CD14-positive monocyte (primary cell): Measurements from ENCODE around the gene MISP3. TPM values are rescaled to one million over a fixed set of nuclear protein-coding genes. Genes with fewer than 3 reads are reported as not detected.
A peak's percentile ranks its signal among the peaks of the same experiment; 100 is the strongest.

Source experiments
- DNase-seq, 3 donors: peaks; one replicate each; pipeline ENCODE4 v3.0.0-alpha.2; 2011 to 2022
- H2AFZ ChIP-seq: 2 replicates; pipeline ENCODE4 v1.6.0; 2012; ENCODE audit warnings: mild to moderate bottlenecking, low read depth, low read length, inconsistent platforms; ENCODE audit not compliant: insufficient read depth, poor library complexity, severe bottlenecking
- H3K27ac ChIP-seq, 2 donors: 1 replicate in 1 of 2; 2 replicates in 1 of 2; pipeline ENCODE4 v1.5.1; 2012 to 2013; ENCODE audit warnings: low read length in 2 of 2, control low read depth in 1 of 2, inconsistent platforms in 1 of 2, low read depth in 1 of 2, mild to moderate bottlenecking in 1 of 2
- H3K27me3 ChIP-seq, 2 donors: one replicate each; pipeline versions ENCODE4 v1.6.0 to v1.6.1; 2011 to 2013; ENCODE audit warnings: low read length in 2 of 2; ENCODE audit not compliant: control insufficient read depth in 2 of 2, insufficient read depth in 2 of 2
- H3K36me3 ChIP-seq, 2 donors: replicated peaks in 1 of 2; 1 replicate in 1 of 2; 2 replicates in 1 of 2; pipeline versions ENCODE4 v1.5.1 to v1.6.1; 2012 to 2013; ENCODE audit warnings: low read length in 2 of 2, control low read depth in 1 of 2, inconsistent platforms in 1 of 2, mild to moderate bottlenecking in 1 of 2; ENCODE audit not compliant: insufficient read depth in 2 of 2, control insufficient read depth in 1 of 2
- H3K4me1 ChIP-seq, 2 donors: 1 replicate in 1 of 2; 2 replicates in 1 of 2; pipeline versions ENCODE4 v1.5.1 to v1.6.1; 2012 to 2013; ENCODE audit warnings: low read length in 2 of 2, control low read depth in 1 of 2, inconsistent platforms in 1 of 2, mild to moderate bottlenecking in 1 of 2, moderate library complexity in 1 of 2; ENCODE audit not compliant: insufficient read depth in 2 of 2, control insufficient read depth in 1 of 2
- H3K4me2 ChIP-seq: replicated peaks from 2 replicates; pipeline ENCODE3; 2012; ENCODE audit warnings: low read length, moderate library complexity, mild to moderate bottlenecking; ENCODE audit not compliant: poor library complexity, severe bottlenecking; ENCODE audit errors: extremely low read depth
- H3K4me3 ChIP-seq, 3 experiments: fragments of 200-600 bp in 1 of 3; sonication (generic) in 1 of 3; replicated peaks in 1 of 3; 1 replicate in 2 of 3; 2 replicates in 1 of 3; pipeline ENCODE4 v1.5.1; 2011 to 2013; ENCODE audit warnings: low read length in 3 of 3, mild to moderate bottlenecking in 3 of 3, control low read depth in 2 of 3, low read depth in 2 of 3, inconsistent platforms in 1 of 3, moderate library complexity in 1 of 3
- H3K79me2 ChIP-seq: 2 replicates; pipeline ENCODE4 v1.6.0; 2012; ENCODE audit warnings: mild to moderate bottlenecking, control low read depth, inconsistent platforms, low read length, moderate library complexity; ENCODE audit not compliant: insufficient read depth
- H3K9ac ChIP-seq: 2 replicates; pipeline ENCODE4 v1.6.0; 2017; ENCODE audit warnings: low read length, mild to moderate bottlenecking; ENCODE audit not compliant: insufficient read depth, poor library complexity, severe bottlenecking
- H3K9me3 ChIP-seq, 2 donors: replicated peaks in 1 of 2; 1 replicate in 1 of 2; 2 replicates in 1 of 2; pipeline versions ENCODE4 v1.5.1 to v1.6.1; 2012 to 2013; ENCODE audit warnings: low read length in 2 of 2, control low read depth in 1 of 2; ENCODE audit not compliant: control insufficient read depth in 1 of 2, insufficient read depth in 1 of 2
- H4K20me1 ChIP-seq: 2 replicates; pipeline ENCODE4 v1.6.0; 2012; ENCODE audit warnings: mild to moderate bottlenecking, low read length, control low read depth, moderate library complexity; ENCODE audit not compliant: insufficient read depth
- H3K27ac Mint-ChIP-seq, 7 donors: one replicate each; pipeline ENCODE4 v1.8.0; 2020; ENCODE audit warnings: mild to moderate bottlenecking in 7 of 7, mixed read lengths in 7 of 7, moderate library complexity in 6 of 7, inconsistent platforms in 2 of 7
- H3K27me3 Mint-ChIP-seq, 3 donors: one replicate each; pipeline ENCODE4 v1.8.0; 2021 to 2022; ENCODE audit warnings: low read depth in 3 of 3, mild to moderate bottlenecking in 3 of 3, mixed read lengths in 3 of 3, moderate library complexity in 3 of 3, inconsistent platforms in 1 of 3
- H3K36me3 Mint-ChIP-seq, 2 donors: one replicate each; pipeline ENCODE4 v1.8.0; 2020; ENCODE audit warnings: mixed read lengths in 2 of 2, inconsistent platforms in 1 of 2, mild to moderate bottlenecking in 1 of 2
- H3K4me1 Mint-ChIP-seq: one replicate; pipeline ENCODE4 v1.8.0; 2020; ENCODE audit warnings: mild to moderate bottlenecking, mixed read lengths
- H3K4me3 Mint-ChIP-seq, 2 donors: one replicate each; pipeline ENCODE4 v1.8.0; 2020; ENCODE audit warnings: mild to moderate bottlenecking in 2 of 2, mixed read lengths in 2 of 2, moderate library complexity in 1 of 2
- H3K9me3 Mint-ChIP-seq, 7 donors: one replicate each; pipeline ENCODE4 v1.8.0; 2020 to 2022; ENCODE audit warnings: mixed read lengths in 7 of 7, mild to moderate bottlenecking in 6 of 7, moderate library complexity in 6 of 7, inconsistent platforms in 2 of 7
- WGBS: methylation state at CpG from one replicate; pipeline ENCODE4 v1.1.5; 2013; ENCODE audit warnings: missing lambda C conversion rate; ENCODE audit not compliant: insufficient coverage; 5-methylcytosine and 5-hydroxymethylcytosine counted together
- intact Hi-C, 2 donors: fragments of 100-400 bp; cut with micrococcal nuclease; formaldehyde crosslinking; loops; one replicate each; pipeline versions ENCODE4 v1.15.0 to v1.15.1; 2023
- polyA plus RNA-seq, 3 donors: library from polyadenylated mRNA; depleted of rRNA in 1 of 3; unstranded in 2 of 3; stranded (reverse) in 1 of 3; fragments of 300-500 nt in 2 of 3; fragments of >200 nt in 1 of 3; fragmentation: Illumina TruSeq in 2 of 3; gene quantifications; 1 replicate in 2 of 3; 2 replicates in 1 of 3; pipeline ENCODE4 v1.2.3, GENCODE V29; 2012 to 2021
- TF ChIP-seq, protein P1 (sequence below): fragments of 200-600 bp; IDR thresholded peaks from one replicate; pipeline ENCODE4 v1.8.0; 2022; ENCODE audit warnings: antibody characterized with exemption, mild to moderate bottlenecking

The MISP3 gene
- polyA plus RNA-seq, 3 donors: 0.42 to 0.77 (median 0.52) TPM

DNA sequence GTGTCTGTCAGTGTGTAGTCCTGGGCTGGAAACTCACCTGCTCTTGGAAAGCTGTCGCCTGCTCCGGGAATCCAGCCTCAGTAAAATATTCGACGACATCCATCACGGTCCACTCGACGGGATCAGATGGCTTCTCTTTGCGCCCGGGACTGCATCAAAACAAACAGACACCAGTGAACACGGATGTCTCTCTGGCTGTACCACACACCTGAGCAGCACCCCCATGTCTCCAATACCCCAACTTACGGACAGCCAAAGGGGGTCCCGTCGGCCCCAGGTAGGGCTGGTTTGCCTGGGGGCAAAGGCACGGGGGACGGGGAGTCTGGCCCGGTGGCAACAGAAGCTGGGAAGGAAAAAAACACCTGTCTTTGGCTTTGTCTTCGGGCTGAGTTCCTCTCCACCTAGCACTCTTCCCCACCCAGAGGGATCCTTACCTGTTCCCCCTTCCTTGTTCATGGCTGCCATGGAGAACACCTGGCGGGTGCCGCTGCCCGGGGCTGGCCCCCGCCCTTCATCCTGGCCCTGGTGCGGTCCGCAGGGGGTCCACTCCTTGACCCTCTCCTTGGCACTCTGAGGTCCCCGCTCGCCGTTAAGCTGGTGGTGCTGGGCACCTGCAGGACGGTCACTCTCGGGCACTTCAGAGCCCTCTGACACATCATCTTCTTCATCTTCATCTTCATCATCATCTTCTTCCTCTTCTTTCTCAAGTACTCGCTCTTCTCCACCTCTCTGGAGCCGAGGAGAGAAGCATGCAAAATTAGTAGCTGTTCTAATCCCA lies 16.2 kb downstream of the MISP3 start:
- Histone ChIP-seq H3K4me3 (peak overlapping the region in 1 of 3 experiments; percentile 70), H3K9ac (no peak overlapping the region), H3K36me3 (peaks cover 7 to 19% of the 10 kb centered on the region in 2 donors), H3K4me1 (peaks cover 18 to 23% of the 10 kb centered on the region in 2 donors), H3K9me3 (peaks cover 6 to 8% of the 10 kb centered on the region in 2 donors), H4K20me1 (peaks cover 33% of the 10 kb centered on the region), H3K4me2 (peak overlapping the region; percentile 100), H2AFZ (no peak overlapping the region), H3K27me3 (peaks cover 0 to 2% of the 10 kb centered on the region in 2 donors), H3K79me2 (peaks cover 7% of the 10 kb centered on the region), H3K27ac (no peak overlapping the region)
- WGBS: 92% methylated on average over 23 of the region's 30 CpGs
- Mint-ChIP-seq H3K27ac (peak overlapping the region in 3 of 7 donors; percentile 21 to 75 (median 63)), H3K4me3 (peak overlapping the region; percentile 77 to 83), H3K4me1 (peaks cover 15% of the 10 kb centered on the region), H3K9me3 (peaks cover 0 to 11% (median 9%) of the 10 kb centered on the region in 7 donors), H3K36me3 (peaks cover 23 to 27% of the 10 kb centered on the region in 2 donors), H3K27me3 (peaks cover 2 to 6% (median 5%) of the 10 kb centered on the region in 3 donors)
- DNase-seq: no peak
- TF ChIP-seq, protein P1, sequence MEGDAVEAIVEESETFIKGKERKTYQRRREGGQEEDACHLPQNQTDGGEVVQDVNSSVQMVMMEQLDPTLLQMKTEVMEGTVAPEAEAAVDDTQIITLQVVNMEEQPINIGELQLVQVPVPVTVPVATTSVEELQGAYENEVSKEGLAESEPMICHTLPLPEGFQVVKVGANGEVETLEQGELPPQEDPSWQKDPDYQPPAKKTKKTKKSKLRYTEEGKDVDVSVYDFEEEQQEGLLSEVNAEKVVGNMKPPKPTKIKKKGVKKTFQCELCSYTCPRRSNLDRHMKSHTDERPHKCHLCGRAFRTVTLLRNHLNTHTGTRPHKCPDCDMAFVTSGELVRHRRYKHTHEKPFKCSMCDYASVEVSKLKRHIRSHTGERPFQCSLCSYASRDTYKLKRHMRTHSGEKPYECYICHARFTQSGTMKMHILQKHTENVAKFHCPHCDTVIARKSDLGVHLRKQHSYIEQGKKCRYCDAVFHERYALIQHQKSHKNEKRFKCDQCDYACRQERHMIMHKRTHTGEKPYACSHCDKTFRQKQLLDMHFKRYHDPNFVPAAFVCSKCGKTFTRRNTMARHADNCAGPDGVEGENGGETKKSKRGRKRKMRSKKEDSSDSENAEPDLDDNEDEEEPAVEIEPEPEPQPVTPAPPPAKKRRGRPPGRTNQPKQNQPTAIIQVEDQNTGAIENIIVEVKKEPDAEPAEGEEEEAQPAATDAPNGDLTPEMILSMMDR: no peak
- intact Hi-C loops: no loop called here

DNA sequence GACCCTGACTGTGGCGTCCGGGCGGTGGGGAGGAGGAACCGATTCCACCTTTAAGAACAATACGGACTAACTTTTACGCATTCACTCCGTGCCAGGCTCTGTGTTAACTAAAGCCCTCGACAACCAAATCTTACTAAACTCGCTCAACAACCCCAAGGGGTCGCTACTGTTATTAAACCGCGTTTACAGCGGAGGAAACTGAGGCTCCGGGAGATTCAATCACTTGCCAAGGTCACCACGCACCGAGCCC lies 16.8 kb downstream of the MISP3 start:
- 33% methylated on average over 16 of the region's 16 CpGs for WGBS
- Histone ChIP-seq H3K4me1 (peaks cover 18 to 23% of the 10 kb centered on the region in 2 donors), H3K79me2 (peaks cover 7% of the 10 kb centered on the region), H3K9me3 (peaks cover 6 to 8% of the 10 kb centered on the region in 2 donors), H3K4me3 (peak overlapping the region; percentile 25 to 70 (median 25)), H3K27me3 (peaks cover 0 to 2% of the 10 kb centered on the region in 2 donors), H3K27ac (no peak overlapping the region), H3K9ac (peak overlapping the region; percentile 21), H3K36me3 (peaks cover 7 to 19% of the 10 kb centered on the region in 2 donors), H3K4me2 (peak overlapping the region; percentile 100), H4K20me1 (peaks cover 35% of the 10 kb centered on the region), H2AFZ (peak overlapping the region; percentile 46)
- intact Hi-C loops: no loop called here
- Mint-ChIP-seq H3K4me1 (peaks cover 15% of the 10 kb centered on the region), H3K36me3 (peaks cover 24 to 27% of the 10 kb centered on the region in 2 donors), H3K27me3 (peaks cover 2 to 6% (median 5%) of the 10 kb centered on the region in 3 donors), H3K9me3 (peaks cover 0 to 11% (median 9%) of the 10 kb centered on the region in 7 donors), H3K27ac (peak overlapping the region in 3 of 7 donors; percentile 21 to 75 (median 63)), H3K4me3 (peak overlapping the region; percentile 77 to 83)
- TF ChIP-seq, protein P1: no peak
- no peak for DNase-seq
